ENCODE results near the gene ESPNL.
A peak's percentile ranks its signal among the peaks of the same experiment; 100 is the strongest.

Gene ESPNL

GRCh38 chr2:238125127-238125885 lies 25.2 kb downstream of the ESPNL start:
- H3K9me3 Mint-ChIP-seq, result no peaks in the 10 kb centered on the region
- H3K4me1 Mint-ChIP-seq, result peaks cover 8% of the 10 kb centered on the region
- H3K36me3 Mint-ChIP-seq (ENCODE audit: low read depth), result no peaks in the 10 kb centered on the region
- no peak overlapping the region for H3K27ac Mint-ChIP-seq
- peaks cover 3% of the 10 kb centered on the region for H3K27me3 Mint-ChIP-seq (ENCODE audit: low read depth, poor library complexity)
- DNase-seq, result no peak
- no peak for TF ChIP-seq CTCF (IDR thresholded peaks at IDR 0.05)
- H3K4me3 Mint-ChIP-seq, result no peak overlapping the region

- TF ChIP-seq CTCF (IDR thresholded peaks at IDR 0.05), result no peak
- no peak for DNase-seq
- no peak overlapping the region for H3K4me3 Mint-ChIP-seq
- H3K9me3 Mint-ChIP-seq, result no peaks in the 10 kb centered on the region
- no peaks in the 10 kb centered on the region for H3K36me3 Mint-ChIP-seq (ENCODE audit: low read depth)
- peaks cover 3% of the 10 kb centered on the region for H3K27me3 Mint-ChIP-seq (ENCODE audit: low read depth, poor library complexity)
- peaks cover 4% of the 10 kb centered on the region for H3K4me1 Mint-ChIP-seq
- no peak overlapping the region for H3K27ac Mint-ChIP-seq
Observed at GRCh38 chr2:238126338-238126737, 26.2 kb downstream of the ESPNL start.

DNA sequence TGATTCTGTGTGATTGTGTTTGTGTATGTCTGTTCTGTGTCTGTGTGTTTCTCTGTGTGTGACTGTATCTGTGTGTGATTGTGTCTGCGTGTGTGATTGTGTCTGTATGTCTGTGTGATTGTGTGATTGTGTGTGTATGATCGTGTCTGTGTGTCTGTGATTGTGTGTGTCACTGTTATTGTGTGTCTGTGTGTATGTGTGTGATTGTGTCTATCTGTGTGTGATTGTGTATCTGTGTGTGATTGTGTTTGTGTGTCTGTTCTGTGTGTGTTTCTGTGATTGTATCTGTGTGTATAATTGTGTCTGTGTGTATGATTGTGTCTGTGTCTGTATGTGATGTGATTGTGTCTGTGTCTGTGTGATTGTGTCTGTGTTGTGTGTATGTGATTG lies 26.6 kb downstream of the ESPNL start:
- peaks cover 4% of the 10 kb centered on the region for H3K4me1 Mint-ChIP-seq
- H3K4me3 Mint-ChIP-seq, result no peak overlapping the region
- no peak for DNase-seq
- H3K27me3 Mint-ChIP-seq (ENCODE audit: low read depth, poor library complexity), result peaks cover 3% of the 10 kb centered on the region
- H3K27ac Mint-ChIP-seq, result no peak overlapping the region
- H3K9me3 Mint-ChIP-seq, result no peaks in the 10 kb centered on the region
- TF ChIP-seq CTCF (IDR thresholded peaks at IDR 0.05), result no peak
- no peaks in the 10 kb centered on the region for H3K36me3 Mint-ChIP-seq (ENCODE audit: low read depth)

DNA sequence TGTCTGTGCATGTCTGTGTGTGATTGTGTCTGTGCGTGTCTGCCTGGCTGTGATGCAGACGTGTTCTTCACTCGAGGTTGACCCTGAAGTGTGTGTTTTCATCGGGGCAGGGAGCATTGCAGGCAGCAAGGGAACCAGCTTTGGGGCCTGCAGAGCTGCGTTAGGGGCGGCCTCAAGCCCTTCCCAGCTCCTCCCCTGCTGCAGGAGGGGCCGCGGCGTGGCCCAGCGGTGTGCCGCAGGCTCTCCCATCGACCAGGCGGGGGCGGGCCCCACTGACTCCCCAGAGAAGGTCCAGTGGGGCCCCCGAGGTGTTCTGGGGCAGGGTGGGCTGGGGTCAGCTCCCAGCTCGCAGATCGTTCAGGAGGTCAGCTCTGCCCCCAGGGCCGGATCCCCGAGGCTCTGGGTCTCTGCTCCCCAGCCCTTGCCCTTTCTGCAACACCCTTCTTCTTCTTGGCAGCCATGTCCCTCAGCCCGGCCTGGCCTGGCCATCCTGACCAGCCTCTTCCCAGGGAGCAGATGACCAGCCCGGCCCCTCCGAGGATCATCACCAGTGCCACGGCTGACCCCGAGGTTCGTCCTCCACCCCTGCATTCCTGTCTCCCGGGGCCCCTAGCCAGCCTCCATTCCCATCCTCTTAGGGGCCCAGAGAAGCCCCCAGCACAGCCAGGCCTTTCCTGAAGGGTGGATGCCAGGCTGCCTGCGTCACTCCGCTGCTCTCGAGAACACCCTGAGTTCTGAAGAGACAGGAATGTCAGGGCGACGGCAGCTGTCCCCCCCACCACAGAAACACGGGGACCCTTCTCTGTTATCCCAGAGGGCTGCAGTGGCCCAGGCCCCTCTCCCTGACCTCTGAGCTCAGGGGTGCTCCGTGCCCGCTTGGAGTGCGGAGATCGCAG lies 27.3 kb downstream of the ESPNL start:
- peak; percentile 41 for DNase-seq
- Mint-ChIP-seq H3K27me3 (ENCODE audit: low read depth, poor library complexity) (peaks cover 3% of the 10 kb centered on the region), H3K36me3 (ENCODE audit: low read depth) (no peaks in the 10 kb centered on the region), H3K4me3 (no peak overlapping the region), H3K27ac (no peak overlapping the region), H3K9me3 (no peaks in the 10 kb centered on the region), H3K4me1 (peaks cover 4% of the 10 kb centered on the region)
- TF ChIP-seq CTCF (IDR thresholded peaks at IDR 0.05), result no peak

GRCh38 chr2:238128061-238128440 lies 27.9 kb downstream of the ESPNL start:
- peaks cover 3% of the 10 kb centered on the region for H3K27me3 Mint-ChIP-seq (ENCODE audit: low read depth, poor library complexity)
- no peak overlapping the region for H3K27ac Mint-ChIP-seq
- peaks cover 5% of the 10 kb centered on the region for H3K4me1 Mint-ChIP-seq
- H3K36me3 Mint-ChIP-seq (ENCODE audit: low read depth), result no peaks in the 10 kb centered on the region
- TF ChIP-seq CTCF (IDR thresholded peaks at IDR 0.05), result no peak
- H3K9me3 Mint-ChIP-seq, result no peaks in the 10 kb centered on the region
- no peak overlapping the region for H3K4me3 Mint-ChIP-seq
- no peak for DNase-seq

Measured in nephron progenitor cell (in vitro differentiated cells).